ENCODE results near the gene PIK3AP1.

- TF ChIP-seq CTCF (IDR thresholded peaks at IDR 0.05) (no peak), POLR2A (IDR thresholded peaks at IDR 0.05) (no peak)
Measured at GRCh38 chr10:96646751-96647166, 73.6 kb downstream of the PIK3AP1 start.
